HCT116 (cell line): ENCODE measurements around the gene PCDH9. TPM values are rescaled to one million over a fixed set of nuclear protein-coding genes. Genes with fewer than 3 reads are reported as not detected.

Source experiments
- ATAC-seq: fragments of 200-7000 bp; cut with Tn5 transposase; 2 replicates; pipeline ENCODE4 v1.9.1; 2020; ENCODE audit warnings: mild to moderate bottlenecking, moderate library complexity
- BruUV-seq: library from RNA; stranded (reverse); fragments of 400-500 nt; replicated peaks from 2 replicates; lab custom pipeline; 2021; lab: Mats Ljungman, UMichigan
- CTCF ChIA-PET: fragments of 300-600 bp; sonication (Branson Sonifier 250); formaldehyde crosslinking; loops from one replicate; lab custom pipeline; 2021; ENCODE audit warnings: antibody characterized with exemption; lab: Charles Lee
- POLR2A ChIA-PET: fragments of 300-600, 350-600 bp; sonication (Branson Sonifier 250); formaldehyde crosslinking; loops from one replicate; lab custom pipeline; 2021; ENCODE audit warnings: antibody characterized with exemption; lab: Charles Lee
- RAD21 ChIA-PET, 2 experiments: fragments of 300-600 bp; sonication (Branson Sonifier 250); formaldehyde crosslinking; loops; one replicate each; lab custom pipeline; 2023; ENCODE audit warnings: low total read pairs in 2 of 2; ENCODE audit not compliant: uncharacterized antibody in 2 of 2, unreplicated experiment in 2 of 2, low non-redundant PET in 1 of 2; lab: Charles Lee
- DNase-seq: peaks from one replicate; pipeline ENCODE4 v3.0.0-alpha.2; 2010; ENCODE audit warnings: low read depth, low spot score
- H2AFZ ChIP-seq: fragments of 200-600 bp; shearing (Covaris generic), sonication (generic); 2 replicates; pipeline ENCODE4 v1.6.1; 2017; ENCODE audit warnings: low read depth, mixed run types, mixed read lengths, antibody characterized with exemption, low read length; ENCODE audit not compliant: poor library complexity, severe bottlenecking
- H3K27ac ChIP-seq: 2 replicates; pipeline ENCODE4 v1.5.1; 2012; ENCODE audit warnings: low read depth, low read length
- H3K27me3 ChIP-seq: fragments of 200-600 bp; sonication (generic); 2 replicates; pipeline ENCODE4 v1.6.1; 2016; ENCODE audit warnings: mixed run types, low read length, mixed read lengths; ENCODE audit not compliant: insufficient read depth
- H3K36me3 ChIP-seq, 2 experiments: fragments of 200-500 bp in 1 of 2; fragments of 200-600 bp in 1 of 2; sonication (Bioruptor generic) in 1 of 2; sonication (generic) in 1 of 2; 2 replicates each; pipeline versions ENCODE4 v1.5.1 to v1.6.1; 2014 to 2016; ENCODE audit warnings: low read length in 2 of 2, inconsistent platforms in 1 of 2, mixed read lengths in 1 of 2, mixed run types in 1 of 2; ENCODE audit not compliant: insufficient read depth in 2 of 2, control insufficient read depth in 1 of 2
- H3K4me1 ChIP-seq, 2 experiments: fragments of 200-600 bp in 1 of 2; sonication (generic) in 1 of 2; 2 replicates each; pipeline versions ENCODE4 v1.5.1 to v1.6.1; 2012 to 2017; ENCODE audit warnings: low read length in 2 of 2, inconsistent platforms in 1 of 2, mild to moderate bottlenecking in 1 of 2, mixed read lengths in 1 of 2, mixed run types in 1 of 2, moderate library complexity in 1 of 2; ENCODE audit not compliant: insufficient read depth in 2 of 2, control insufficient read depth in 1 of 2
- H3K4me2 ChIP-seq: fragments of 200-600 bp; sonication (generic); 2 replicates; pipeline ENCODE4 v1.6.1; 2017; ENCODE audit warnings: mixed run types, low read length, mixed read lengths
- H3K4me3 ChIP-seq, 2 experiments: fragments of 200-600 bp in 1 of 2; sonication (generic) in 1 of 2; replicated peaks in 1 of 2; 2 replicates each; pipeline ENCODE4 v1.5.1; 2011 to 2016; ENCODE audit warnings: low read length in 2 of 2, control low read depth in 1 of 2, low read depth in 1 of 2, mild to moderate bottlenecking in 1 of 2, mixed read lengths in 1 of 2, mixed run types in 1 of 2
- H3K79me2 ChIP-seq: fragments of 200-600 bp; sonication (generic); 2 replicates; pipeline ENCODE4 v1.6.1; 2017; ENCODE audit warnings: mild to moderate bottlenecking, mixed run types, low read length, moderate library complexity, mixed read lengths; ENCODE audit not compliant: insufficient read depth
- H3K9ac ChIP-seq: fragments of 200-600 bp; sonication (generic); 2 replicates; pipeline ENCODE4 v1.6.1; 2016; ENCODE audit warnings: low read length, mixed read lengths
- H3K9me2 ChIP-seq: fragments of 200-600 bp; sonication (generic), shearing (Covaris generic); 2 replicates; pipeline ENCODE4 v1.6.1; 2017; ENCODE audit warnings: mixed run types, mild to moderate bottlenecking, moderate library complexity; ENCODE audit not compliant: insufficient read depth
- H3K9me3 ChIP-seq, 2 experiments: fragments of 200-500 bp in 1 of 2; fragments of 200-600 bp in 1 of 2; sonication (Bioruptor generic) in 1 of 2; sonication (generic) in 1 of 2; 2 replicates each; pipeline ENCODE4 v1.6.1; 2014 to 2017; ENCODE audit warnings: low read length in 2 of 2, mixed read lengths in 2 of 2, inconsistent platforms in 1 of 2, low read depth in 1 of 2, mild to moderate bottlenecking in 1 of 2, mixed run types in 1 of 2, moderate library complexity in 1 of 2; ENCODE audit not compliant: control insufficient read depth in 1 of 2, insufficient read depth in 1 of 2
- H4K20me1 ChIP-seq: fragments of 200-600 bp; sonication (generic), shearing (Covaris generic); 2 replicates; pipeline ENCODE4 v1.6.1; 2017; ENCODE audit warnings: mixed run types, mild to moderate bottlenecking, moderate library complexity; ENCODE audit not compliant: insufficient read depth
- CEBPB ChIP-seq: IDR thresholded peaks from 2 replicates; pipeline ENCODE4 v1.6.1; 2012; ENCODE audit warnings: low read depth
- EGR1 ChIP-seq: IDR thresholded peaks from 2 replicates; pipeline ENCODE4 v1.6.1; 2012; ENCODE audit warnings: low read depth
- ELF1 ChIP-seq: IDR thresholded peaks from 2 replicates; pipeline ENCODE4 v1.6.1; 2012; ENCODE audit warnings: low read depth, borderline replicate concordance
- EZH2 ChIP-seq: fragments of 200-600 bp; sonication (generic); IDR thresholded peaks from 2 replicates; pipeline ENCODE4 v1.6.1; 2017; ENCODE audit warnings: antibody characterized with exemption, mixed run types
- EZH2phosphoT487 ChIP-seq: fragments of 200-600 bp; IDR thresholded peaks from 2 replicates; pipeline ENCODE4 v1.6.1; 2018; ENCODE audit warnings: antibody characterized with exemption, borderline replicate concordance
- JUND ChIP-seq: IDR thresholded peaks from 2 replicates; pipeline ENCODE4 v1.6.1; 2012
- POLR2AphosphoS5 ChIP-seq: IDR thresholded peaks from 2 replicates; pipeline ENCODE4 v1.6.1; 2011; ENCODE audit warnings: mild to moderate bottlenecking, low read depth, low read length, moderate library complexity
- SP1 ChIP-seq: IDR thresholded peaks from 2 replicates; pipeline ENCODE4 v1.6.1; 2012; ENCODE audit warnings: low read depth
- YY1 ChIP-seq: IDR thresholded peaks from 2 replicates; pipeline ENCODE4 v1.6.1; 2011; ENCODE audit warnings: low read length, low read depth, moderate library complexity, mild to moderate bottlenecking; ENCODE audit not compliant: insufficient replicate concordance; ENCODE audit errors: extremely low read depth
- ZFX ChIP-seq: fragments of 450-650 bp; IDR thresholded peaks from 2 replicates; pipeline ENCODE4 v1.6.1; 2017
- ZNF274 ChIP-seq: fragments of 200-500 bp; sonication (Bioruptor generic); IDR thresholded peaks from 2 replicates; pipeline ENCODE4 v1.6.1; 2014; ENCODE audit warnings: mild to moderate bottlenecking, low read depth, low read length, inconsistent platforms
- intact Hi-C: fragments of 100-400 bp; cut with micrococcal nuclease; formaldehyde crosslinking; loops from 2 replicates; pipeline ENCODE4 v1.10.0; 2022
- total RNA-seq: library from RNA; stranded (reverse); gene quantifications from one replicate; pipeline ENCODE4 v1.2.1, GENCODE V29; 2021; ENCODE audit not compliant: unreplicated experiment
- TF ChIP-seq, protein P1 (sequence below): IDR thresholded peaks from 2 replicates; pipeline ENCODE4 v1.6.1; 2012
- TF ChIP-seq, protein P2 (sequence below): IDR thresholded peaks from 2 replicates; pipeline ENCODE4 v1.6.1; 2012; ENCODE audit warnings: low read depth

PCDH9 gene
- total RNA-seq, 1 experiment from 2014 or later, result 0.02 TPM

DNA sequence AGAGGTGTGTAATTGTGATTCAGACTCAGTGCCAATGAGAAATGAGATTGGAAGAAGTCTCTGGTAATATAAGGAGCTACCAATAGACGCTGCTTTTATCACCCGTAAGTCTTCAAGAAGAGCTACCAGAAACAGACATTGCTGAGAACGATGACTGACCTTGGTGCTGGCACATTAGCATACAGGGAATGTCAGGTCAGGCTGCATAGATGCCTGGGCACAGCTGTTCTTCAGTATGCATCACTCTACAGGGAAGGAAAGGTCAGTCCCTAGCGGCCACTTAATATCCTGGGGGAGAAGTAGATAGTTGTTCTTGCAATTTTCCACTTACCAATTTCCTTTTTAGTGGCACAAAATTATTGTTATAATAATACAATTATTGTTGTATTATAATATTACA is 380.4 kb downstream of the PCDH9 start:
- Histone ChIP-seq H2AFZ (no peak overlapping the region), H3K36me3 (no peaks in the 10 kb centered on the region), H3K27ac (no peak overlapping the region), H3K9me2 (no peaks in the 10 kb centered on the region), H3K4me1 (no peaks in the 10 kb centered on the region), H3K9ac (no peak overlapping the region), H3K79me2 (no peaks in the 10 kb centered on the region), H3K4me2 (no peak overlapping the region), H4K20me1 (no peaks in the 10 kb centered on the region), H3K9me3 (no peaks in the 10 kb centered on the region), H3K27me3 (no peaks in the 10 kb centered on the region), H3K4me3 (no peak overlapping the region)
- no TSS peak for BruUV-seq
- DNase-seq (no peak), ATAC-seq (no peak)
- POLR2A ChIA-PET, result no interaction called here
- intact Hi-C loops, result no loop called here
- TF ChIP-seq POLR2AphosphoS5 (no peak), EZH2phosphoT487 (no peak), ELF1 (no peak), SP1 (no peak), EZH2 (no peak), JUND (no peak), ZNF274 (no peak), EGR1 (no peak), ZFX (no peak), CEBPB (no peak), YY1 (no peak)
- TF ChIP-seq, protein P1, sequence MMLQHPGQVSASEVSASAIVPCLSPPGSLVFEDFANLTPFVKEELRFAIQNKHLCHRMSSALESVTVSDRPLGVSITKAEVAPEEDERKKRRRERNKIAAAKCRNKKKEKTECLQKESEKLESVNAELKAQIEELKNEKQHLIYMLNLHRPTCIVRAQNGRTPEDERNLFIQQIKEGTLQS, result no peak
- TF ChIP-seq, protein P2, sequence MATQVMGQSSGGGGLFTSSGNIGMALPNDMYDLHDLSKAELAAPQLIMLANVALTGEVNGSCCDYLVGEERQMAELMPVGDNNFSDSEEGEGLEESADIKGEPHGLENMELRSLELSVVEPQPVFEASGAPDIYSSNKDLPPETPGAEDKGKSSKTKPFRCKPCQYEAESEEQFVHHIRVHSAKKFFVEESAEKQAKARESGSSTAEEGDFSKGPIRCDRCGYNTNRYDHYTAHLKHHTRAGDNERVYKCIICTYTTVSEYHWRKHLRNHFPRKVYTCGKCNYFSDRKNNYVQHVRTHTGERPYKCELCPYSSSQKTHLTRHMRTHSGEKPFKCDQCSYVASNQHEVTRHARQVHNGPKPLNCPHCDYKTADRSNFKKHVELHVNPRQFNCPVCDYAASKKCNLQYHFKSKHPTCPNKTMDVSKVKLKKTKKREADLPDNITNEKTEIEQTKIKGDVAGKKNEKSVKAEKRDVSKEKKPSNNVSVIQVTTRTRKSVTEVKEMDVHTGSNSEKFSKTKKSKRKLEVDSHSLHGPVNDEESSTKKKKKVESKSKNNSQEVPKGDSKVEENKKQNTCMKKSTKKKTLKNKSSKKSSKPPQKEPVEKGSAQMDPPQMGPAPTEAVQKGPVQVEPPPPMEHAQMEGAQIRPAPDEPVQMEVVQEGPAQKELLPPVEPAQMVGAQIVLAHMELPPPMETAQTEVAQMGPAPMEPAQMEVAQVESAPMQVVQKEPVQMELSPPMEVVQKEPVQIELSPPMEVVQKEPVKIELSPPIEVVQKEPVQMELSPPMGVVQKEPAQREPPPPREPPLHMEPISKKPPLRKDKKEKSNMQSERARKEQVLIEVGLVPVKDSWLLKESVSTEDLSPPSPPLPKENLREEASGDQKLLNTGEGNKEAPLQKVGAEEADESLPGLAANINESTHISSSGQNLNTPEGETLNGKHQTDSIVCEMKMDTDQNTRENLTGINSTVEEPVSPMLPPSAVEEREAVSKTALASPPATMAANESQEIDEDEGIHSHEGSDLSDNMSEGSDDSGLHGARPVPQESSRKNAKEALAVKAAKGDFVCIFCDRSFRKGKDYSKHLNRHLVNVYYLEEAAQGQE, result no peak
- RAD21 ChIA-PET, result no interaction called here
- CTCF ChIA-PET, result no interaction called here
